ENCODE results near the gene SSX2IP.

Gene SSX2IP

DNA sequence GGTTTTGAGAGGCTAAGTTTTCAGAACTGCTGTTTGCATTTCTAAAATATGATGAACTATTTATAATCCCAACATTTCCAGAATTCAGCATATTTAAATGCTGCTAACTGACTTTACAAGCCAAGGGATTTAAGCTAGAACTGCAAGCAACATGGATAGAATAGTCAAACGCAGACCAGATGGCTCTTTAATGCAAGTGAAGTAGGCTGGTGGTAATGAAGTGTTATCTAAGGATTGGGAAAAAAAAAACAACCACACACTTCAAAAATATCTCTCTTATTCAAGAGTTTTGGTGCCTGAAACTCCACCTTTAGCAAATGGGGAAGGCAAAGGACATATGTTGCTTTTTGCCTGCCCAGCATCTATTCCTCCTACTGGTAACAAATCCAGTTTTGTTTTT, 20.9 kb upstream of the SSX2IP start:
- TF ChIP-seq, protein P1, sequence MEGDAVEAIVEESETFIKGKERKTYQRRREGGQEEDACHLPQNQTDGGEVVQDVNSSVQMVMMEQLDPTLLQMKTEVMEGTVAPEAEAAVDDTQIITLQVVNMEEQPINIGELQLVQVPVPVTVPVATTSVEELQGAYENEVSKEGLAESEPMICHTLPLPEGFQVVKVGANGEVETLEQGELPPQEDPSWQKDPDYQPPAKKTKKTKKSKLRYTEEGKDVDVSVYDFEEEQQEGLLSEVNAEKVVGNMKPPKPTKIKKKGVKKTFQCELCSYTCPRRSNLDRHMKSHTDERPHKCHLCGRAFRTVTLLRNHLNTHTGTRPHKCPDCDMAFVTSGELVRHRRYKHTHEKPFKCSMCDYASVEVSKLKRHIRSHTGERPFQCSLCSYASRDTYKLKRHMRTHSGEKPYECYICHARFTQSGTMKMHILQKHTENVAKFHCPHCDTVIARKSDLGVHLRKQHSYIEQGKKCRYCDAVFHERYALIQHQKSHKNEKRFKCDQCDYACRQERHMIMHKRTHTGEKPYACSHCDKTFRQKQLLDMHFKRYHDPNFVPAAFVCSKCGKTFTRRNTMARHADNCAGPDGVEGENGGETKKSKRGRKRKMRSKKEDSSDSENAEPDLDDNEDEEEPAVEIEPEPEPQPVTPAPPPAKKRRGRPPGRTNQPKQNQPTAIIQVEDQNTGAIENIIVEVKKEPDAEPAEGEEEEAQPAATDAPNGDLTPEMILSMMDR (IDR thresholded peaks at IDR 0.05; ENCODE audit: low read depth, low read length, missing control alignments): no peak
- in situ Hi-C loops (cut with HindIII; ENCODE audit: low sequenced_read_pairs): no loop called here
- no peak overlapping the region for H3K4me3 ChIP-seq (ENCODE audit: low read depth, low read length)
- DNase-seq (ENCODE audit: low read depth): no peak

DNA sequence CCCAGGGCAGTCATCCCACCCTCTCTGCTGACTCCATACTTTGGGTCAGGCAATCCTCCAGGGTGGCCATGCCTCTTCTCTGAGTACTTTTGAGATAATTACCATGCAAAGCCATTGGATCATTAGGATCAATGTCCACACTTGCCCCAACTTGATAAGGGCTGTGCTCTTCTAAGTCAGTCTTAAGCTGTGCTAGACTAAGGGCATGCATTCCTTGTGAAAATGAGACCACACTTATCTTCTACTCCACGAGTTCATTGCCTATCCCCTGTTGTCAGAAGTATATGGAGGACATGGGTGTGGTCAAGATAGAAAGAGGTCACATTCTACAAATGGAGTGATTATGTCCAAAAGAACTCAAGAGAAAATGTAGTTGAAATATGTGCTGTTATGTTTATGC, 18.9 kb upstream of the SSX2IP start:
- TF ChIP-seq, protein P1 (IDR thresholded peaks at IDR 0.05; ENCODE audit: low read depth, low read length, missing control alignments): no peak
- DNase-seq (ENCODE audit: low read depth): no peak
- H3K4me3 ChIP-seq (ENCODE audit: low read depth, low read length): no peak overlapping the region
- in situ Hi-C loops (cut with HindIII; ENCODE audit: low sequenced_read_pairs): no loop called here

DNA sequence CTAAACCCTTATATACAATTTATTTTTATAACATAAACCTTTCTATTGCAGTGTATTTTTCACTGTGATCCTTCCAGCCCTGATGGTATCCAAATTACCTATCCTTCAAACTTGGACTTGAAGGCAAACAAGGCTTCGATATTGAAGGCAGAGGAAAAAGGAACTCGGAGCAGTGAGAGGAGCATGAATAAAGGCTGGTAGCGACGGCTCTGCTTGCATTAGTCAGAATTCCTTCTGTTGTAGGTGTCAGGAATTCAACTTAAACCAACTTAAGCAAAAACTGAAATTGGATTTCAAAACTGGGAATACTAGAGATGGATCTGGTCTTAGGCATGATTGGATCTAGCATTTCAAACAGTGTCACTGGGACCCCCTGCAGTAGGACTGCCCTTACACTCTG, 17.8 kb upstream of the SSX2IP start:
- TF ChIP-seq, protein P1 (IDR thresholded peaks at IDR 0.05; ENCODE audit: low read depth, low read length, missing control alignments): no peak
- H3K4me3 ChIP-seq (ENCODE audit: low read depth, low read length): no peak overlapping the region
- in situ Hi-C loops (cut with HindIII; ENCODE audit: low sequenced_read_pairs): no loop called here
- no peak for DNase-seq (ENCODE audit: low read depth)

DNA sequence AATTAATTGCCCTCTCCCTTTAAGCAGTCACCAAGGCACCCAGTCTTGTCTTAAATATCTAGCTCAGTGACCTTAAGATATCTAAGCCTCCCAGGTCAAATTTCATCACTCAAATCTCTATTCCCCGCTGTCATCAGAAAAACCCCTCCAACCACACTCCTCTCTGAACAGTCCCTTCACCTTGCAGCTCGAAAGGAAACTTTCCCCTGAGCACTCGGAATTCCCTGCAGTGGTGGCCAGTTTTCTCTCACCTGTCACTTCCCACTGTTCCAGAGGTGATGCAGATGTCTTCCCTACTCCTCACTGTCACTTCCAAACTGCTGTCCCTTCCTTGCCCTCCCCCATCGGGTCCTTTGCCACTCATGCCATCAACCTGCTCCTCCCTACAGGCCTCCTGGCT, 15.3 kb upstream of the SSX2IP start:
- TF ChIP-seq, protein P1 (IDR thresholded peaks at IDR 0.05; ENCODE audit: low read depth, low read length, missing control alignments): no peak
- no peak overlapping the region for H3K4me3 ChIP-seq (ENCODE audit: low read depth, low read length)
- in situ Hi-C loops (cut with HindIII; ENCODE audit: low sequenced_read_pairs): no loop called here
- no peak for DNase-seq (ENCODE audit: low read depth)

DNA sequence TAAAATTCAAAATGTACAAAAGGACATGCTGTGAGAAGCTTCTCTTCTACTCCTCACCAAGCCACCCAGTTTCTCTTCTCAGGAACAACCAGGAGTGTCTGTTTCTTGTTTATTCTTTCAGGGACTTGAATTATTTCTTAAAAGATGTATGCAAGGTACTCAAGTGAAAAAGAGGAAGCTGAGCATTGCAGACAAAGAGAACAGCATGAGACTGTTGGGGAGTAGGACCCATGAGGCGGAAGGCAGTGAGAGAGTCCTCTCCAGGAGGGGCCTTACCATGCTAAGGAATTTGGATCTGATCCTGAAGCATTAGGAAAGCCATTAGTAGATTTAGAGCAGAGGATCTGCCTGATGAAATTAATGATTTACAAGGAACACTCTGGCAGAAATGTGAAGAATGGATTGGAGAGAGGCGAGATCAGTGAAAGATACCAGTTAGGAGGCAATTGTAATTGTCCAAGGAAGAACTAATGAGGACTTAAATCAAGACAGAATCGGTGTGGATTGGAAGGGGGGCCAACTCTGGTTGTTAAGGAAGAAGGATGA, 14.7 kb upstream of the SSX2IP start:
- H3K4me3 ChIP-seq (ENCODE audit: low read depth, low read length): no peak overlapping the region
- in situ Hi-C loops (cut with HindIII; ENCODE audit: low sequenced_read_pairs): no loop called here
- TF ChIP-seq, protein P1 (IDR thresholded peaks at IDR 0.05; ENCODE audit: low read depth, low read length, missing control alignments): no peak
- no peak for DNase-seq (ENCODE audit: low read depth)

DNA sequence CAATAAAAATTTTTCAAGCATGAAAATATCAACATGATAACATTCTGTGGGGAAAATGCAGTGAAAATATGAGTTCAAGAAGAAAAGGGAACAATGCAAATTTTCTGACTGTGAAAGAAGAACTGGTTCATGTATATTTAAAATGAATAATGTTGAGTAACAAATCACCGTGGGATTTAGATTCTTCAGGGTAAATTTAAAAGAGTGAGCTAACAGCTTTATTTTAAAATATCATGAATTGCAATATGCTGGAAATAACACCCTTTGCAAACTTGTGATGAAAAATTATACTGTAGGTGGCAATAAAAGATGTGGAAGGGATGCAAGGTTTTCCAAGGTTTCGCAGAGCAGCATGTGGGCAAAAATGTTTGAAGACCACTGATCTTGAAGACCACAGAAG, 13.2 kb upstream of the SSX2IP start:
- in situ Hi-C loops (cut with HindIII; ENCODE audit: low sequenced_read_pairs): no loop called here
- no peak for DNase-seq (ENCODE audit: low read depth)
- TF ChIP-seq, protein P1 (IDR thresholded peaks at IDR 0.05; ENCODE audit: low read depth, low read length, missing control alignments): no peak
- no peak overlapping the region for H3K4me3 ChIP-seq (ENCODE audit: low read depth, low read length)

DNA sequence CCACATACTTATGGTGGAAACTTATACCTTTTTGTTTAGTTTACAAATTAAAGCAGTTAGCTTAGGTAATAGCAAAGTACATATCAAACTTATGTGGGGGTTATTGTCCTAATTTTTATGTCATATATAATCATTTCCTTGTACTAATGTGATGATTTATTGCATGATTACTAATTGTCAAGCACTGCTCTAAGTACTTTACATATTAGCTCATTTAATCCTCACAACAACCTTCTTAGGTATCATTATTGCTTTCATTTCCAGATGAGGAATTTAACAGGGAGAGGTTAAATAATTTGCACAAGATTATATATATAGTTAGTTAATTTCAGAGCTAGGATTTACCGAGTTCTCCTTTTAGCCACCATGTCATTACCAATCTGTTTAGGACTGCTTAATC, 11.9 kb upstream of the SSX2IP start:
- TF ChIP-seq, protein P1 (IDR thresholded peaks at IDR 0.05; ENCODE audit: low read depth, low read length, missing control alignments): no peak
- H3K4me3 ChIP-seq (ENCODE audit: low read depth, low read length): no peak overlapping the region
- in situ Hi-C loops (cut with HindIII; ENCODE audit: low sequenced_read_pairs): no loop called here
- no peak for DNase-seq (ENCODE audit: low read depth)
